Heart left ventricle (tissue), 16 donors: ENCODE results near the gene PPP1R14C. TPM values are rescaled to one million over a fixed set of nuclear protein-coding genes. Genes with fewer than 3 reads are reported as not detected.

ENCODE experiments used
- ATAC-seq, 4 donors: fragments of 200-7000 bp; cut with Tn5 transposase; one replicate each; pipeline ENCODE4 v1.9.1; 2020 to 2022; ENCODE audit warnings: moderate library complexity in 4 of 4, mild to moderate bottlenecking in 3 of 4, moderate number of reproducible peaks in 1 of 4
- DNase-seq, 5 donors: peaks; one replicate each; pipeline ENCODE4 v3.0.0-alpha.2; 2020
- H3K27ac ChIP-seq, 12 donors: fragments of 200-600 bp; sonication (generic) in 4 of 12; one replicate each; pipeline versions ENCODE4 v1.5.0 to v1.8.0; 2016 to 2022; ENCODE audit warnings: mild to moderate bottlenecking in 2 of 12
- H3K27me3 ChIP-seq, 9 donors: fragments of 200-600 bp; sonication (generic) in 2 of 9; one replicate each; pipeline versions ENCODE4 v1.5.1 to v1.8.0; 2016 to 2022; ENCODE audit warnings: mild to moderate bottlenecking in 3 of 9
- H3K36me3 ChIP-seq, 9 donors: fragments of 200-600 bp; sonication (generic) in 2 of 9; one replicate each; pipeline versions ENCODE4 v1.5.0 to v1.8.0; 2018 to 2022; ENCODE audit warnings: mild to moderate bottlenecking in 2 of 9
- H3K4me1 ChIP-seq, 12 donors: fragments of 200-600 bp; sonication (generic) in 4 of 12; one replicate each; pipeline versions ENCODE4 v1.5.0 to v1.8.0; 2016 to 2022; ENCODE audit warnings: mild to moderate bottlenecking in 3 of 12
- H3K4me3 ChIP-seq, 12 donors: fragments of 200-600 bp; sonication (generic) in 4 of 12; one replicate each; pipeline versions ENCODE4 v1.5.0 to v1.8.0; 2017 to 2022; ENCODE audit warnings: mild to moderate bottlenecking in 9 of 12, moderate library complexity in 4 of 12
- H3K9me3 ChIP-seq, 12 donors: fragments of 200-600 bp; sonication (generic) in 4 of 12; one replicate each; pipeline versions ENCODE4 v1.5.0 to v1.8.0; 2016 to 2022; ENCODE audit warnings: mild to moderate bottlenecking in 1 of 12
- CTCF ChIP-seq, 12 donors: fragments of 200-600 bp; sonication (generic) in 4 of 12; IDR thresholded peaks; one replicate each; pipeline versions ENCODE4 v1.5.0 to v1.8.0; 2018 to 2022; ENCODE audit warnings: antibody characterized with exemption in 12 of 12, mild to moderate bottlenecking in 5 of 12
- POLR2A ChIP-seq, 2 donors: fragments of 450-650 bp; IDR thresholded peaks; one replicate each; pipeline ENCODE4 v1.6.1; 2017; ENCODE audit warnings: antibody characterized with exemption in 2 of 2, mild to moderate bottlenecking in 2 of 2, moderate library complexity in 2 of 2
- WGBS, 4 donors: extraction: QIAGEN DNeasy Blood & Tissue Kit in 2 of 4; methylation state at CpG; one replicate each; pipeline versions ENCODE4 v1.1.5 to v1.1.7; 2013 to 2018; 5-methylcytosine and 5-hydroxymethylcytosine counted together
- intact Hi-C, 10 donors: fragments of 100-400 bp; cut with DNase I; formaldehyde crosslinking; loops; one replicate each; pipeline versions ENCODE4 v1.11.1 to v1.14.2; 2022
- polyA plus RNA-seq, 2 donors: library from polyadenylated mRNA; stranded (reverse); fragments of 200-250 nt; gene quantifications; one replicate each; pipeline ENCODE4 v1.2.3, GENCODE V29; 2013
- total RNA-seq, 9 donors: library from RNA; depleted of rRNA in 2 of 9; stranded (reverse); fragments of >200 nt in 2 of 9; fragmentation: NEBNext Ultra II Directional in 3 of 9; extraction: Animal tissue kit (Norgen Biotek cat#: 25700) in 3 of 9; gene quantifications; one replicate each; pipeline versions ENCODE4 v1.1.0 to v1.2.4, GENCODE V29; 2016 to 2023
- donor health status: ischemic (EF 13 %, LVEDD 7.1; RV severe dilation, severe dysfunction).
- donor health status: healthy with polysubstance abuse.
- donor health status: DM: no; HTN: yes; CAD: no.
- donor health status: DM: no; HTN: no; CAD: no.
- donor health status: ischemic (EF 25% LVEDD 6.9; RV normal size, moderate dysfunction).
- donor health status: ischemic (EF 25% LVEDD 5.7; RV mildly dilated, moderate dysfunction).
- donor health status: healthy.
- donor health status: DM: yes; HTN: yes; CAD: no.
- donor health status: ischemic (EF 35%, LVEDD 5.7; RV mildly dilated, moderate dysfunction).
- donor health status: nonischemic (EF 11% LVEDD 7.7; RV severe dilation, severe dysfunction).
- donor health status: DM: yes; HTN: yes; CAD: no.
- donor health status: PGD.
- donor health status: ischemic (EF 29% LVEDD 5.4; RV normal size, mild dysfunction).
- donor health status: nonischemic (EF 23%, LVEDD 6.1; RV moderate dilation, normal function).

The PPP1R14C gene
- total and polyA plus RNA-seq, 11 donors = 41.1 to 143 (median 75.7) TPM

- intact Hi-C loops = loop anchor here in 1 of 10 donors (10.0 kb wide), 1 partner anchor 45 kb away; no protein-coding TSS in a partner anchor
- WGBS, 4 donors = 76 to 83% (median 80%) methylated on average over 6 of the region's 6 CpGs
- ATAC-seq = no peak
Observed at GRCh38 chr6:150229436-150230163, 86.8 kb downstream of the PPP1R14C start.

GRCh38 chr6:150230164-150230561 is 87.3 kb downstream of the PPP1R14C start:
- Histone ChIP-seq H3K27ac (no peak overlapping the region), H3K9me3 (peaks cover 0 to 4% (median 0%) of the 10 kb centered on the region in 12 donors), H3K4me1 (peaks cover 0 to 23% (median 3%) of the 10 kb centered on the region in 12 donors), H3K4me3 (no peak overlapping the region), H3K36me3 (no peaks in the 10 kb centered on the region), H3K27me3 (peaks cover 0 to 3% (median 0%) of the 10 kb centered on the region in 9 donors)
- no peak for TF ChIP-seq CTCF (IDR thresholded peaks at IDR 0.05)
- no peak for TF ChIP-seq POLR2A (IDR thresholded peaks at IDR 0.05)
- ATAC-seq = no peak
- intact Hi-C loops = loop anchor here in 1 of 10 donors (10.0 kb wide), 1 partner anchor 45 kb away; no protein-coding TSS in a partner anchor
- DNase-seq = no peak
- WGBS, 4 donors = 81 to 86% (median 84%) methylated on average over 5 of the region's 5 CpGs

More at GRCh38 chr6:150229436-150230163, 86.8 kb downstream of the PPP1R14C start:
- Histone ChIP-seq H3K27ac (no peak overlapping the region), H3K27me3 (peaks cover 0 to 3% (median 0%) of the 10 kb centered on the region in 9 donors), H3K4me1 (peaks cover 0 to 23% (median 3%) of the 10 kb centered on the region in 12 donors), H3K36me3 (no peaks in the 10 kb centered on the region), H3K4me3 (no peak overlapping the region), H3K9me3 (peaks cover 0 to 4% (median 0%) of the 10 kb centered on the region in 12 donors)
- DNase-seq = no peak
- TF ChIP-seq CTCF (IDR thresholded peaks at IDR 0.05) = no peak
- no peak for TF ChIP-seq POLR2A (IDR thresholded peaks at IDR 0.05)

GRCh38 chr6:150230832-150231524 is 88.1 kb downstream of the PPP1R14C start:
- peaks cover 0 to 3% (median 0%) of the 10 kb centered on the region in 9 donors for H3K27me3 ChIP-seq
- intact Hi-C loops = loop anchor here in 1 of 10 donors (10.0 kb wide), 1 partner anchor 46 kb away; no protein-coding TSS in a partner anchor
- WGBS, 4 donors = 69 to 75% (median 72%) methylated on average over 13 of the region's 13 CpGs

More at GRCh38 chr6:150230832-150231524, 88.1 kb downstream of the PPP1R14C start:
- Histone ChIP-seq H3K9me3 (peaks cover 0 to 4% (median 0%) of the 10 kb centered on the region in 12 donors), H3K4me3 (no peak overlapping the region), H3K27ac (no peak overlapping the region), H3K4me1 (peaks cover 0 to 31% (median 4%) of the 10 kb centered on the region in 12 donors), H3K36me3 (no peaks in the 10 kb centered on the region)
- ATAC-seq (peak in 2 of 4 donors; percentile 36 to 37), DNase-seq (no peak)
- TF ChIP-seq CTCF (IDR thresholded peaks at IDR 0.05) (no peak), POLR2A (IDR thresholded peaks at IDR 0.05) (no peak)
